A673 (cell line): ENCODE data around the gene EFCAB6.

Experiments
- CTCF ChIP-seq: fragments of 300-800, 200-600 bp; sonication (generic); conservative IDR thresholded peaks from 2 replicates; pipeline ENCODE4 v1.5.1; 2017; ENCODE audit warnings: low read depth, mild to moderate bottlenecking, antibody characterized with exemption, low read length, moderate library complexity, mixed read lengths
- EZH2 ChIP-seq: fragments of 200-600 bp; sonication (generic); IDR thresholded peaks from 2 replicates; pipeline ENCODE4 v1.6.1; 2017; ENCODE audit warnings: borderline replicate concordance, low read depth, mild to moderate bottlenecking, mixed read lengths, antibody characterized with exemption, low read length; ENCODE audit not compliant: poor library complexity, severe bottlenecking

GRCh38 chr22:43511276-43511910 lies 300.7 kb downstream of the EFCAB6 start:
- TF ChIP-seq EZH2 (no peak), CTCF (no peak)
